Measurements from ENCODE around the gene ZDHHC8. TPM values are rescaled to one million over a fixed set of nuclear protein-coding genes. Genes with fewer than 3 reads are reported as not detected.

Gene ZDHHC8
- polyA plus RNA-seq, 1 donor (not counting 4 experiments of a cell fraction or from before 2014, with no cell fraction given), result 16.0 TPM

DNA sequence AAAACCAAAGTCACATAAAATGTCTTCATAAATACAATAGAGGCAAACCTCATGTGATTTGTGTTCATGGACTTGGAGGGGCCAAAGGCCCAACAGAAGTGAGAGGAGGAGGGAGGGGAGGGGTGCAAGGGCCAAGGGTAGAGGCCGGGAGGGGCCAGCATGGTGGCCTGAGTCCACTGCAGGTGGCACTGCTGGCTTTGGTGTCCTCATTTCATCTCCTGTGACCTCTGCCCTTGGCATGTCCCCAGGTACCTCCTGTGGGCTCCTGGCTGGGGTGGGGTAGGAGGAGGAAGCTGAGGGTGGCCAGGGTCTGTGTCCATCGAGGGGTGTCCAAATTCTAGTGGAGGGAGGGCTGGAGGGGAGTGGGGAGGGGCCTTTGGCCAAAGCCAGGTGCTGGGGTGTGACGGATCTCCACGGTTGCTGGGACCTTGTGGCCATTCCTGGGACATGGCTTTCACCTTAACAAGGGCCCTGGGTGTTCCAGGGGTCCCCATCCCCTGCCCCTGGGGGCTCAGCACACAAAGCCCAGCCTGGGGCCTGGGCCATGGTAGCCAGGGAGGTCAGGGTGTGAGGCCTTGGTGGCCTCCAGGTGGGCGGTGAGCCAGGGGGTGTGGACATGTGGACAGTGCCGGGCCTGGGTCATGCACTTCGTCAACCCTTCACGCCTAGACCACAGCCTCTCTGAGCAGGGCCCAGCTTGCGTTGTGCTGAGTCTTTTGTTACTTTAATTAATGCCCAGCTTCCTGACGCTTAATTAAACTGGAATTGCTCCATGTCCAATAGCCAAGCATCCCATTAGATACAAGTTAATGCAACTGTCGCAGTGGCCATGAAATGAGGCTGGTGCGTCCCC, 39.9 kb downstream of the ZDHHC8 start:
- DNase-seq (ENCODE audit: low read depth, low spot score), result no peak
- Histone ChIP-seq H3K27ac (ENCODE audit: control insufficient read depth, insufficient read depth, low read length) (no peak overlapping the region), H4K20me1 (ENCODE audit: control insufficient read depth, extremely low read depth, insufficient read depth, low read length) (no peaks in the 10 kb centered on the region), H3K4me2 (ENCODE audit: control insufficient read depth, extremely low read depth, insufficient read depth, low read depth, low read length) (no peak overlapping the region), H3K36me3 (ENCODE audit: control insufficient read depth in 2 of 2, extremely low read depth in 1 of 2, insufficient read depth in 2 of 2, low read length in 2 of 2) (no peaks in the 10 kb centered on the region), H3K9me1 (ENCODE audit: control insufficient read depth, extremely low read depth, insufficient read depth, low read length) (no peaks in the 10 kb centered on the region), H3K4me3 (ENCODE audit: control insufficient read depth in 2 of 3, extremely low read depth in 1 of 3, insufficient read depth in 2 of 3, low read depth in 1 of 3, low read length in 3 of 3) (no peak overlapping the region), H2AFZ (ENCODE audit: control insufficient read depth, low read length) (no peak overlapping the region), H3K9me3 (ENCODE audit: control insufficient read depth, low read depth, low read length) (no peaks in the 10 kb centered on the region), H3K4me1 (ENCODE audit: control insufficient read depth, extremely low read depth, insufficient read depth, low read length) (no peaks in the 10 kb centered on the region), H3K27me3 (ENCODE audit: control insufficient read depth, extremely low read depth, insufficient read depth, low read length) (peaks cover 6% of the 10 kb centered on the region), H3K9ac (ENCODE audit: control insufficient read depth, extremely low read depth, insufficient read depth, low read length) (no peak overlapping the region), H3K79me2 (ENCODE audit: control insufficient read depth, insufficient read depth, low read length) (no peaks in the 10 kb centered on the region)
- FAIRE-seq, result no peak
- dilution Hi-C loops (cut with MboI; ENCODE audit: extremely low pct_ligation_motif_present, low sequenced_read_pairs), result no loop called here
- TF ChIP-seq EZH2 (IDR thresholded peaks at IDR 0.05; ENCODE audit: low read length), result no peak
- TF ChIP-seq, protein P1, sequence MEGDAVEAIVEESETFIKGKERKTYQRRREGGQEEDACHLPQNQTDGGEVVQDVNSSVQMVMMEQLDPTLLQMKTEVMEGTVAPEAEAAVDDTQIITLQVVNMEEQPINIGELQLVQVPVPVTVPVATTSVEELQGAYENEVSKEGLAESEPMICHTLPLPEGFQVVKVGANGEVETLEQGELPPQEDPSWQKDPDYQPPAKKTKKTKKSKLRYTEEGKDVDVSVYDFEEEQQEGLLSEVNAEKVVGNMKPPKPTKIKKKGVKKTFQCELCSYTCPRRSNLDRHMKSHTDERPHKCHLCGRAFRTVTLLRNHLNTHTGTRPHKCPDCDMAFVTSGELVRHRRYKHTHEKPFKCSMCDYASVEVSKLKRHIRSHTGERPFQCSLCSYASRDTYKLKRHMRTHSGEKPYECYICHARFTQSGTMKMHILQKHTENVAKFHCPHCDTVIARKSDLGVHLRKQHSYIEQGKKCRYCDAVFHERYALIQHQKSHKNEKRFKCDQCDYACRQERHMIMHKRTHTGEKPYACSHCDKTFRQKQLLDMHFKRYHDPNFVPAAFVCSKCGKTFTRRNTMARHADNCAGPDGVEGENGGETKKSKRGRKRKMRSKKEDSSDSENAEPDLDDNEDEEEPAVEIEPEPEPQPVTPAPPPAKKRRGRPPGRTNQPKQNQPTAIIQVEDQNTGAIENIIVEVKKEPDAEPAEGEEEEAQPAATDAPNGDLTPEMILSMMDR (optimal IDR thresholded peaks at IDR 0.05 in 1 of 3, IDR thresholded peaks at IDR 0.05 in 1 of 3, conservative IDR thresholded peaks at IDR 0.05 in 1 of 3; ENCODE audit: extremely low read depth in 1 of 3, insufficient read depth in 2 of 3, low read length in 3 of 3), result no peak

DNA sequence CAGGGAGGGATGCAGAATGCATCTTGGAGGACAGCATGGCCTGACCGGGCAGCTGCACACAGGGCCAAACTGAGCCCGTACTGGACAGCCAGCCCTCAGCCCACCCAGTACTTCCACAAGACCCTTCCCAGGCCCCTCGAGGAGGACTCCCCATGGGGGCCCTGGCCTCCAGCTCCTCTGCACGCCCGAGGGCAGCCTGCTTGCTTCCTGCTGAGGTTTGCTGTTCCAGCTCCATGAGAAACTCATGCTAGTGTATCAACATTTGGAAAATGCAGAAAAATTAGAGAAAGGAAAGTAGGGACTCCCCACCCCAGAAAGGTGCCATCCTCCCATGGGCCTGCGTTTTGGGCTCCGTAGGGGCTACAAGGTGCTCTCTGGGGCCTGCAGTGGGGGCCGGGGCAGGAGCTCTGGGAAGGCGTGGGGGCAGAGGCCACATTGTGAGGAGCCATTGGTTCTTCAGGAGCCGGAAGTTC, 40.6 kb downstream of the ZDHHC8 start:
- H3K4me1 ChIP-seq (ENCODE audit: control insufficient read depth, extremely low read depth, insufficient read depth, low read length), result no peaks in the 10 kb centered on the region
- no peak overlapping the region for H3K9ac ChIP-seq (ENCODE audit: control insufficient read depth, extremely low read depth, insufficient read depth, low read length)
- TF ChIP-seq, protein P1 (optimal IDR thresholded peaks at IDR 0.05 in 1 of 3, IDR thresholded peaks at IDR 0.05 in 1 of 3, conservative IDR thresholded peaks at IDR 0.05 in 1 of 3; ENCODE audit: extremely low read depth in 1 of 3, insufficient read depth in 2 of 3, low read length in 3 of 3), result no peak
- TF ChIP-seq EZH2 (IDR thresholded peaks at IDR 0.05; ENCODE audit: low read length), result no peak
- H3K4me3 ChIP-seq (ENCODE audit: control insufficient read depth in 2 of 3, extremely low read depth in 1 of 3, insufficient read depth in 2 of 3, low read depth in 1 of 3, low read length in 3 of 3), result no peak overlapping the region
- H3K36me3 ChIP-seq (ENCODE audit: control insufficient read depth in 2 of 2, extremely low read depth in 1 of 2, insufficient read depth in 2 of 2, low read length in 2 of 2), result no peaks in the 10 kb centered on the region
- no peak for FAIRE-seq
- no peaks in the 10 kb centered on the region for H3K79me2 ChIP-seq (ENCODE audit: control insufficient read depth, insufficient read depth, low read length)
- dilution Hi-C loops (cut with MboI; ENCODE audit: extremely low pct_ligation_motif_present, low sequenced_read_pairs), result no loop called here
- H3K27ac ChIP-seq (ENCODE audit: control insufficient read depth, insufficient read depth, low read length), result no peak overlapping the region
- H4K20me1 ChIP-seq (ENCODE audit: control insufficient read depth, extremely low read depth, insufficient read depth, low read length), result no peaks in the 10 kb centered on the region
- no peaks in the 10 kb centered on the region for H3K9me3 ChIP-seq (ENCODE audit: control insufficient read depth, low read depth, low read length)
- no peak overlapping the region for H3K4me2 ChIP-seq (ENCODE audit: control insufficient read depth, extremely low read depth, insufficient read depth, low read depth, low read length)
- no peak overlapping the region for H2AFZ ChIP-seq (ENCODE audit: control insufficient read depth, low read length)
- no peak for DNase-seq (ENCODE audit: low read depth, low spot score)
- no peaks in the 10 kb centered on the region for H3K9me1 ChIP-seq (ENCODE audit: control insufficient read depth, extremely low read depth, insufficient read depth, low read length)
- H3K27me3 ChIP-seq (ENCODE audit: control insufficient read depth, extremely low read depth, insufficient read depth, low read length), result peaks cover 6% of the 10 kb centered on the region
